AG10803 (cell line): ENCODE results near the gene MRPS5.
A peak's percentile ranks its signal among the peaks of the same experiment; 100 is the strongest.

ENCODE experiments used
- DNase-seq: peaks from one replicate; pipeline ENCODE4 v3.0.0; 2010; ENCODE audit warnings: low read depth
- H3K4me3 ChIP-seq: 2 replicates; pipeline ENCODE4 v1.5.1; 2011; ENCODE audit warnings: mild to moderate bottlenecking, low read length, control low read depth
- CTCF ChIP-seq: conservative IDR thresholded peaks from 2 replicates; pipeline ENCODE4 v1.5.1; 2011; ENCODE audit warnings: mild to moderate bottlenecking, low read length, control low read depth, inconsistent platforms

Gene MRPS5

GRCh38 chr2:95044601-95045000, 77.0 kb downstream of the MRPS5 start:
- no peak overlapping the region for H3K4me3 ChIP-seq
- no peak for DNase-seq
- TF ChIP-seq CTCF = no peak

- no peak for TF ChIP-seq CTCF
- no peak overlapping the region for H3K4me3 ChIP-seq
- DNase-seq = peak; percentile 82
Observed at GRCh38 chr2:95043300-95044093, 78.1 kb downstream of the MRPS5 start.

DNA sequence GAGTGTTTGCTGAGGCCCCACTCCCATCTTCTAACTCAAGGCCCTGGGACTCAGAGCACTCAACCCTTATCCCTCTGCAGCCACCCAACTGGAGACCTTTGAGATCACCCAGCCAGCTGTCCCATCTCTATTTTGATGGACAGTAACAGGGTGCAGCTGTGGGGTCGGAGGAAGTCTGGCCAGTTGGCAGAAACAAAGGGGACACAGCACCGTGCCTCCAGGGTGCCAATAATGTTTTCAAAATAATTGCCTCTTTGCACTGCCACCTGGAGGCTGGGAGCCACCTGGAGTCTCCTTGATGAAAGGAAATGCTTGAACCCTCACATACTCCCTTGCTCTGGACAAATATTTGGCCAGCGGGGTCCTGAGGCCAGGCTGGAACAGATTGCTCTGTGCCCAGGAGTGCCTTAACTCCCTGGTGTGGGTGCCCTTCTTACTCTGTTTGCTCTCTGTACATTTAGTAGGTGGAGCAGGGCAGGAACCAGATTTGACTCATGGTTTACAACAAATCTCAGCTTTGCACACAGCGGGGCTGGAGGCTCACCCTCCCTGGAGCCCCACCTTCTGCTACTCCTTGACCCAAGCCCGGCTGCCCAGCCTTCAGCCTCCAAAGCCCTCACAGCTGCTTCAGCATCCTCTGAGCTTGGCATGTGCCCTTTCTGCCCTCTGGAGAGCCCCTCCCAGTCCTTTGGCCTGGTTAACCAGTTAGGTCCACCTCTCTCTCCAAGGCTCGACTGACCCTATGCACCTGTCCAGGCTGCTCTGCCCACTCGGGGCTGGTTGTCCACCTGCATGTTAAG, 78.9 kb downstream of the MRPS5 start:
- no peak for DNase-seq
- no peak for TF ChIP-seq CTCF
- H3K4me3 ChIP-seq = no peak overlapping the region

GRCh38 chr2:95041824-95042442, 79.7 kb downstream of the MRPS5 start:
- TF ChIP-seq CTCF = no peak
- DNase-seq = no peak
- H3K4me3 ChIP-seq = no peak overlapping the region

DNA sequence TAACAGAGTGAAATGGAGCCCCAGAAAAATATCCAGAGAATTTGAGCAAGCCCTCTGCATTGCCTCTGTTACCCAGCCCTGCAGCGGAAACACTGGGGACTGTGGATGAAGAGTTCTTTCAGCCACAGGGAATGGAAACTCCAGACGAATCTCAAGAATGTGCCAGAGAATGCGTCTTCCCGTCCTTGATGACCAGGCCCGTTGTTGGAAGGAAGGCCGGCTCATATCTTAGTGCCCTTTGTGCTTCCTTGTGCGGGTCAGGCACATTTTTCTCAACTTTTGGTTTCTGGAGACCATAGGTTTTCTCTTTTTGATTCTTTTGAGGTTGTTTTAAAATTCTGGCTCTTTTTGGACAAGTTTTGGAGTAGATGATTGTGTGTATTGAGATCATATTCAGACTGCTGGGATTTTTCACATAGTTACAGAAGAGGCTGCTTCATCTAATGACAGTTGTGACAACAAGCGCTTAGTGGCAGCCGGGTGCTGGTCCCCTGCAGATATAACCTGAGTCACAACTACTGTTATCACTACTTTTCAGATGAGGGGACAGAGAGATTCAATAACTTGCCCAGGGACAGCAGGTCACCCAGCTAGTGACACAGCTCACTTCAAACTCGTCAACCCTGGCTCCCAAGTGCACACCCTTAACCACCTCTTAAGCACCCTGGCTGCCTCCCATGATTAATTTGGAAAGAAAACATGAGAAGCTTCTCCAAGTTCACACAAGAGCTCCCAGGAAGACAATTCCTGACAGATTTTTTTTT, 80.4 kb downstream of the MRPS5 start:
- DNase-seq = no peak
- TF ChIP-seq CTCF = no peak

DNA sequence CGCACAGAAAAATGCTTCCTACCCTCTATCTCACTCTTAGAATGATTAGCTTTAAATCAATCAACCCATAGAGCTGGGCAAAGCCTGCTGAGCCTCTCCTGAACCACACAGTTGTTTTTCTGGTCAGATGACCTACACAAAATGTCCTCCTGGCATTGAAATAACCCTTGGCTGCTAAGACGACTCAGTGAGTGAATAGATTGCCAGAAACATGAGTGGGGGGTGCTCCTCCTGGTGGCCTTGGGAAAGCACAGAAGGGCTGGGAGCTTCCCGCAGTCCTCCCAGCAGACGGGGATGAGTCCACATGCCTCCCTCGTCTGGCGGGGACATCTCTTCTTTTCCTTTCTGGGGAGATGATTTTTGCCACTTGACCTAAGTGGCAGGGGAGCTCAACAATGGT, 81.2 kb downstream of the MRPS5 start:
- no peak for DNase-seq
- TF ChIP-seq CTCF = no peak
- H3K4me3 ChIP-seq = no peak overlapping the region

More for the DNA sequence above, 80.4 kb downstream of the MRPS5 start:
- H3K4me3 ChIP-seq = no peak overlapping the region
